IPS DF 6.9 (cell line): ENCODE results near the gene BAIAP2L1.
A peak's percentile ranks its signal among the peaks of the same experiment; 100 is the strongest.

Experiments used
- DNase-seq: peaks from one replicate; pipeline ENCODE4 v3.0.0-alpha.2; 2013; ENCODE audit warnings: low read depth, low spot score
- H3K27ac ChIP-seq: one replicate; pipeline ENCODE4 v1.5.1; 2013; ENCODE audit warnings: low read length, control low read depth
- H3K27me3 ChIP-seq: 2 replicates; pipeline ENCODE4 v1.6.1; 2013; ENCODE audit warnings: mild to moderate bottlenecking, low read length; ENCODE audit not compliant: control insufficient read depth, insufficient read depth
- H3K36me3 ChIP-seq: 2 replicates; pipeline ENCODE4 v1.6.1; 2013; ENCODE audit warnings: low read length; ENCODE audit not compliant: control insufficient read depth, insufficient read depth
- H3K4me1 ChIP-seq: 2 replicates; pipeline ENCODE4 v1.6.1; 2013; ENCODE audit warnings: low read length; ENCODE audit not compliant: control insufficient read depth, insufficient read depth
- H3K4me3 ChIP-seq: 2 replicates; pipeline ENCODE4 v1.5.1; 2013; ENCODE audit warnings: mild to moderate bottlenecking, low read length
- H3K9me3 ChIP-seq: 2 replicates; pipeline ENCODE4 v1.6.1; 2013; ENCODE audit warnings: low read length, inconsistent platforms; ENCODE audit not compliant: control insufficient read depth, insufficient read depth
- WGBS: extraction: QIAGEN DNeasy Blood & Tissue Kit; methylation state at CpG from one replicate; pipeline ENCODE4 v1.1.7; 2013; ENCODE audit warnings: mixed read lengths, missing lambda C conversion rate; ENCODE audit not compliant: insufficient read length, insufficient coverage; 5-methylcytosine and 5-hydroxymethylcytosine counted together

Gene BAIAP2L1

GRCh38 chr7:98254951-98255610 is 145.8 kb downstream of the BAIAP2L1 start:
- peaks cover 3% of the 10 kb centered on the region; the same call in 1 of the 2 replicates for H3K4me1 ChIP-seq
- no peaks in the 10 kb centered on the region; the same call in 1 of the 2 replicates for H3K36me3 ChIP-seq
- WGBS, result no CpG with 5 or more reads among the region's 11 CpGs

GRCh38 chr7:98254516-98254915 is 146.4 kb downstream of the BAIAP2L1 start:
- peaks cover 3% of the 10 kb centered on the region; the same call in 1 of the 2 replicates for H3K4me1 ChIP-seq
- WGBS, result no CpG with 5 or more reads among the region's 4 CpGs
- no peaks in the 10 kb centered on the region; the same call in 1 of the 2 replicates for H3K9me3 ChIP-seq
- H3K4me3 ChIP-seq, result no peak overlapping the region
- H3K27me3 ChIP-seq, result no peaks in the 10 kb centered on the region
- no peaks in the 10 kb centered on the region; the same call in 1 of the 2 replicates for H3K36me3 ChIP-seq
- no peak overlapping the region for H3K27ac ChIP-seq
- DNase-seq, result no peak

More at GRCh38 chr7:98254951-98255610, 145.8 kb downstream of the BAIAP2L1 start:
- H3K9me3 ChIP-seq, result no peaks in the 10 kb centered on the region; the same call in 1 of the 2 replicates
- H3K27ac ChIP-seq, result no peak overlapping the region
- H3K4me3 ChIP-seq, result no peak overlapping the region
- no peaks in the 10 kb centered on the region for H3K27me3 ChIP-seq
- no peak for DNase-seq

GRCh38 chr7:98252425-98253054 is 148.3 kb downstream of the BAIAP2L1 start:
- DNase-seq, result no peak
- no peaks in the 10 kb centered on the region; the same call in 1 of the 2 replicates for H3K9me3 ChIP-seq
- H3K27me3 ChIP-seq, result no peaks in the 10 kb centered on the region
- H3K4me1 ChIP-seq, result peaks cover 3% of the 10 kb centered on the region; the same call in 1 of the 2 replicates
- WGBS, result no CpG with 5 or more reads among the region's 32 CpGs
- no peaks in the 10 kb centered on the region for H3K36me3 ChIP-seq
- peak overlapping the region; percentile 90 for H3K4me3 ChIP-seq
- no peak overlapping the region for H3K27ac ChIP-seq

- H3K4me1 ChIP-seq, result peaks cover 3% of the 10 kb centered on the region; the same call in 1 of the 2 replicates
- no peak within 1 kb of the TSS for H3K27ac ChIP-seq
- H3K36me3 ChIP-seq, result no peaks in the 10 kb centered on the region
- H3K9me3 ChIP-seq, result no peaks in the 10 kb centered on the region; the same call in 1 of the 2 replicates
- no CpG with 5 or more reads among the region's 69 CpGs for WGBS
- H3K4me3 ChIP-seq, result peak within 1 kb of the TSS; percentile 90
- peak; percentile 92 for DNase-seq
- H3K27me3 ChIP-seq, result no peaks in the 10 kb centered on the region
Observed at GRCh38 chr7:98251601-98252424, 149.1 kb downstream of the BAIAP2L1 start, which contains the start of gene TECPR1. TSS of gene TECPR1 (minus strand) at chr7:98252232. CDS start at chr7:98246146, 6,086 bp downstream.

GRCh38 chr7:98251231-98251600 is 149.7 kb downstream of the BAIAP2L1 start:
- Histone ChIP-seq H3K9me3 (no peaks in the 10 kb centered on the region; the same call in 1 of the 2 replicates), H3K4me3 (peak overlapping the region; percentile 90), H3K27me3 (no peaks in the 10 kb centered on the region), H3K36me3 (no peaks in the 10 kb centered on the region), H3K4me1 (peaks cover 3% of the 10 kb centered on the region; the same call in 1 of the 2 replicates), H3K27ac (no peak overlapping the region)
- no peak for DNase-seq
- WGBS, result no CpG with 5 or more reads among the region's 9 CpGs

GRCh38 chr7:98250789-98251188 is 150.1 kb downstream of the BAIAP2L1 start:
- no CpG with 5 or more reads among the region's 3 CpGs for WGBS
- H3K4me1 ChIP-seq, result peaks cover 3% of the 10 kb centered on the region; the same call in 1 of the 2 replicates
- H3K27me3 ChIP-seq, result no peaks in the 10 kb centered on the region

GRCh38 chr7:98249106-98249505 is 151.8 kb downstream of the BAIAP2L1 start:
- peaks cover 3% of the 10 kb centered on the region; the same call in 1 of the 2 replicates for H3K4me1 ChIP-seq
- no peak for DNase-seq
- H3K9me3 ChIP-seq, result no peaks in the 10 kb centered on the region; the same call in 1 of the 2 replicates
- H3K27me3 ChIP-seq, result no peaks in the 10 kb centered on the region
- no peak overlapping the region for H3K27ac ChIP-seq
- no peaks in the 10 kb centered on the region for H3K36me3 ChIP-seq
- WGBS, result no CpG with 5 or more reads among the region's 6 CpGs
- no peak overlapping the region for H3K4me3 ChIP-seq

More at GRCh38 chr7:98250789-98251188, 150.1 kb downstream of the BAIAP2L1 start:
- Histone ChIP-seq H3K27ac (no peak overlapping the region), H3K36me3 (no peaks in the 10 kb centered on the region), H3K9me3 (no peaks in the 10 kb centered on the region; the same call in 1 of the 2 replicates), H3K4me3 (no peak overlapping the region)
- no peak for DNase-seq

GRCh38 chr7:98248156-98248555 is 152.7 kb downstream of the BAIAP2L1 start:
- no peak overlapping the region for H3K4me3 ChIP-seq
- H3K4me1 ChIP-seq, result peaks cover 3% of the 10 kb centered on the region; the same call in 1 of the 2 replicates
- DNase-seq, result no peak
- H3K9me3 ChIP-seq, result no peaks in the 10 kb centered on the region; the same call in 1 of the 2 replicates
- no peaks in the 10 kb centered on the region for H3K27me3 ChIP-seq
- WGBS, result no CpG with 5 or more reads among the region's 12 CpGs
- no peak overlapping the region for H3K27ac ChIP-seq
- no peaks in the 10 kb centered on the region for H3K36me3 ChIP-seq

- Histone ChIP-seq H3K4me3 (no peak overlapping the region), H3K9me3 (no peaks in the 10 kb centered on the region), H3K27ac (no peak overlapping the region), H3K36me3 (no peaks in the 10 kb centered on the region), H3K27me3 (no peaks in the 10 kb centered on the region), H3K4me1 (no peaks in the 10 kb centered on the region)
- DNase-seq, result no peak
- no CpG with 5 or more reads among the region's 14 CpGs for WGBS
Observed at GRCh38 chr7:98244871-98245270, 156.0 kb downstream of the BAIAP2L1 start.

- WGBS, result no CpG with 5 or more reads among the region's 4 CpGs
- H3K9me3 ChIP-seq, result no peaks in the 10 kb centered on the region
- H3K27ac ChIP-seq, result no peak overlapping the region
- no peak overlapping the region for H3K4me3 ChIP-seq
- peaks cover 5% of the 10 kb centered on the region; the same call in 1 of the 2 replicates for H3K36me3 ChIP-seq
- DNase-seq, result no peak
- H3K4me1 ChIP-seq, result no peaks in the 10 kb centered on the region
- H3K27me3 ChIP-seq, result no peaks in the 10 kb centered on the region
Observed at GRCh38 chr7:98242934-98243333, 158.0 kb downstream of the BAIAP2L1 start.
